Type B pancreatic cell (in vitro differentiated cells): ENCODE measurements around the gene RIC8A. TPM values are rescaled to one million over a fixed set of nuclear protein-coding genes. Genes with fewer than 3 reads are reported as not detected.
"Not testable (repeated sequence)": the region's sequence is repeated elsewhere in the genome, so short reads cannot be mapped to it uniquely, and the experiment has no call there.

Source experiments
- DNase-seq: peaks from one replicate; pipeline ENCODE4 v3.0.0; 2021; ENCODE audit warnings: mixed read lengths; ENCODE audit not compliant: unreplicated experiment; ENCODE audit errors: extremely low spot score
- H3K27ac Mint-ChIP-seq: 2 replicates; pipeline ENCODE4 v1.8.0; 2021; ENCODE audit warnings: mild to moderate bottlenecking, mixed read lengths
- H3K27me3 Mint-ChIP-seq: 2 replicates; pipeline ENCODE4 v1.8.0; 2021; ENCODE audit warnings: mixed read lengths
- H3K36me3 Mint-ChIP-seq: 2 replicates; pipeline ENCODE4 v1.8.0; 2021; ENCODE audit warnings: mixed read lengths
- H3K4me1 Mint-ChIP-seq: one replicate; pipeline ENCODE4 v1.8.0; 2021; ENCODE audit warnings: mixed read lengths; ENCODE audit not compliant: unreplicated experiment
- H3K4me3 Mint-ChIP-seq: 2 replicates; pipeline ENCODE4 v1.8.0; 2021; ENCODE audit warnings: mild to moderate bottlenecking, mixed read lengths
- H3K9me3 Mint-ChIP-seq: 2 replicates; pipeline ENCODE4 v1.8.0; 2021; ENCODE audit warnings: mixed read lengths
- total RNA-seq: library from RNA; stranded (reverse); gene quantifications from 2 replicates; pipeline ENCODE4 v1.2.1, GENCODE V29; 2021; ENCODE audit warnings: low replicate concordance
- TF ChIP-seq, protein P1 (sequence below): fragments of 200-600 bp; sonication (generic); conservative IDR thresholded peaks from 2 replicates; pipeline ENCODE4 v1.5.0; 2021; ENCODE audit warnings: antibody characterized with exemption, mild to moderate bottlenecking

The RIC8A gene
- total RNA-seq, 1 donor from 2014 or later, result 114 TPM

DNA sequence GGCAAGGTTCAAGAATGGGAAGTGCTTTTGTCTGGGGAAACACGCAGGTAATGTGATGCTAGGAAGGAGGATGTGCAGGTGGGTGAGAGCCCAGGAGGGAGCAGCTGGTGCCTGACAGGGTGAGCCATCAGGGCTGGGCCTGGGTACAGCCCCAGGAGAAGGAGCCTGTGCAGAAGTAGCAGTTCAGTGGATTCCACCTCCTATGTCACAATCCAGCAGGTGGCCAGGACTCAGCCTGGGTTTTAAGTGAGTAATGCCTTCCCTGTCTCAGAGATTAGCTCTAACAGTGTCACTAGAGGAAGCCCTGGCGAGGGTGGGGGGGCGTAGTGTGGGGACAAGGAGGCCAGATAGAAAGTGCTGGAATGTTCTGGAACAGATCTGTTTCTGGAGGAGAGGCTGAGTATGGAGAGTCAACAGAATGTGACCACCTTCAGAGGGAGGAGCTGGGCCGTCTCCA is 8.1 kb downstream of the RIC8A start:
- H3K27ac Mint-ChIP-seq, result peak overlapping the region; percentile 90
- H3K4me3 Mint-ChIP-seq, result no peak overlapping the region
- TF ChIP-seq, protein P1, sequence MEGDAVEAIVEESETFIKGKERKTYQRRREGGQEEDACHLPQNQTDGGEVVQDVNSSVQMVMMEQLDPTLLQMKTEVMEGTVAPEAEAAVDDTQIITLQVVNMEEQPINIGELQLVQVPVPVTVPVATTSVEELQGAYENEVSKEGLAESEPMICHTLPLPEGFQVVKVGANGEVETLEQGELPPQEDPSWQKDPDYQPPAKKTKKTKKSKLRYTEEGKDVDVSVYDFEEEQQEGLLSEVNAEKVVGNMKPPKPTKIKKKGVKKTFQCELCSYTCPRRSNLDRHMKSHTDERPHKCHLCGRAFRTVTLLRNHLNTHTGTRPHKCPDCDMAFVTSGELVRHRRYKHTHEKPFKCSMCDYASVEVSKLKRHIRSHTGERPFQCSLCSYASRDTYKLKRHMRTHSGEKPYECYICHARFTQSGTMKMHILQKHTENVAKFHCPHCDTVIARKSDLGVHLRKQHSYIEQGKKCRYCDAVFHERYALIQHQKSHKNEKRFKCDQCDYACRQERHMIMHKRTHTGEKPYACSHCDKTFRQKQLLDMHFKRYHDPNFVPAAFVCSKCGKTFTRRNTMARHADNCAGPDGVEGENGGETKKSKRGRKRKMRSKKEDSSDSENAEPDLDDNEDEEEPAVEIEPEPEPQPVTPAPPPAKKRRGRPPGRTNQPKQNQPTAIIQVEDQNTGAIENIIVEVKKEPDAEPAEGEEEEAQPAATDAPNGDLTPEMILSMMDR, result no peak
- no peaks in the 10 kb centered on the region for H3K27me3 Mint-ChIP-seq
- no peak for DNase-seq
- H3K36me3 Mint-ChIP-seq, result peaks cover 5% of the 10 kb centered on the region
- peaks cover under 1% of the 10 kb centered on the region for H3K4me1 Mint-ChIP-seq
- no peaks in the 10 kb centered on the region for H3K9me3 Mint-ChIP-seq

DNA sequence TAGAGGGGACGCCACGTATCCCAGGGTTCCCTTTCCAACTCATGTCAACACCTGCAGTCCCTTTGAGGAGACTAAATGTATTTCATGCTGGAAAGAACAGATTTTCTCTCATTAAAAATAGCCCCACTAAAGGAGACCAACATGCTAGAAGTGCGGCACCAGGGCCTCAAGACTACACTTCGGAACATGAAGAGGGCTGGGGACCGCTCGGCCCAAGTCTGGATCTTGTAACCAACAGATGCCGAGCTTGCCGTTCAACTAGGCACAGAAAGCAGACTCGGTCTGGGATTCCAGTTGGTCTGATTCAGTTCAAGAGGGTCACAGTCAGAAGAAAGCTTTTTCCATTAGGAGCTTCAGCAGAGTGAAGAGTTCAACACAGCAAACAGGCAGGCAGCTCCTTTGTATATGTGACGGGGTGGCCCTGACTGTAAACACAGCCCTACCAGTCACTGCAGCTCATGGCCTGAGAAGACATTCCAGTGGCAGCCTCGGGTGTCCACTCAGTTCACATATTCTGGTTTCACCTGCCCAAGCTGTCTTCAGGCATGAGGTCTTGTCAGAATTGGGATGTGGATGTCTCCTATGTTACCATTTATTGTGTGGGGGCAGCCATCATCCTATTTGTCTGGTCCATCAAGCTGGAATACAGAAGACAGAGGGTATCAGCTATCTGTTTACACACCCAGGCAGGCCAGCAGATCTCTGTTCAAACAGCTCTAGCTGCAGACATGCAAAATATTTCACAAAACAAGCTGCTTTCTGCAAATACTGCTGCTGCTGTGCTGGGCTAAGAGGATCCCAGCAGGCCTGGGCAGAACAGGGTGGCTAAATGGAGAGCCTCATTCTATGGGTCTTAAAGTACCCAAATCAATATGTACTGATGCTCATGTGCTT is 8.8 kb downstream of the RIC8A start:
- Mint-ChIP-seq H3K4me1 (no peaks in the 10 kb centered on the region), H3K27ac (no peak overlapping the region), H3K36me3 (peaks cover 5% of the 10 kb centered on the region), H3K27me3 (no peaks in the 10 kb centered on the region), H3K9me3 (no peaks in the 10 kb centered on the region), H3K4me3 (no peak overlapping the region)
- DNase-seq, result no peak
- TF ChIP-seq, protein P1, result no peak

DNA sequence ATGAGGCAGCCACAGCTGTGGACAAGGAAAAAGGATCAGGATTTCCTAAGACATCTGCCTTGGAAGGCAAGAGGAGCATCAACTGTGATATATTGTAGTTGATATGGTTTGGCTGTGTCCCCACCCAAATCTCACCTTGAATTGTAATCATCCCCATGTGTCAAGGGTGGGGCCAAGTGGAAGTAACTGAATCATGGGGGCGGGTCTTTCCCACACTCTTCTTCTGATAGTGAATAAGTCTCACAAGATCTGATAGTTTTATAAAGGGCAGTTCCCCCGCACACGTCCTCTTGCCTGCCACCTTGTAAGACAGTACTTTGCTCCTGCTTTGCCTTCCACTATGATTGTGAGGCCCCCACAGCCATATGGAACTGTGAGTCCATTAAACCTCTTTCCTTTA is 10.2 kb downstream of the RIC8A start:
- TF ChIP-seq, protein P1, result no peak
- no peaks in the 10 kb centered on the region for H3K27me3 Mint-ChIP-seq
- H3K36me3 Mint-ChIP-seq, result peaks cover 7% of the 10 kb centered on the region
- no peak overlapping the region for H3K4me3 Mint-ChIP-seq
- DNase-seq, result no peak
- no peaks in the 10 kb centered on the region for H3K4me1 Mint-ChIP-seq
- no peaks in the 10 kb centered on the region for H3K9me3 Mint-ChIP-seq
- H3K27ac Mint-ChIP-seq, result peak overlapping the region; percentile 13

DNA sequence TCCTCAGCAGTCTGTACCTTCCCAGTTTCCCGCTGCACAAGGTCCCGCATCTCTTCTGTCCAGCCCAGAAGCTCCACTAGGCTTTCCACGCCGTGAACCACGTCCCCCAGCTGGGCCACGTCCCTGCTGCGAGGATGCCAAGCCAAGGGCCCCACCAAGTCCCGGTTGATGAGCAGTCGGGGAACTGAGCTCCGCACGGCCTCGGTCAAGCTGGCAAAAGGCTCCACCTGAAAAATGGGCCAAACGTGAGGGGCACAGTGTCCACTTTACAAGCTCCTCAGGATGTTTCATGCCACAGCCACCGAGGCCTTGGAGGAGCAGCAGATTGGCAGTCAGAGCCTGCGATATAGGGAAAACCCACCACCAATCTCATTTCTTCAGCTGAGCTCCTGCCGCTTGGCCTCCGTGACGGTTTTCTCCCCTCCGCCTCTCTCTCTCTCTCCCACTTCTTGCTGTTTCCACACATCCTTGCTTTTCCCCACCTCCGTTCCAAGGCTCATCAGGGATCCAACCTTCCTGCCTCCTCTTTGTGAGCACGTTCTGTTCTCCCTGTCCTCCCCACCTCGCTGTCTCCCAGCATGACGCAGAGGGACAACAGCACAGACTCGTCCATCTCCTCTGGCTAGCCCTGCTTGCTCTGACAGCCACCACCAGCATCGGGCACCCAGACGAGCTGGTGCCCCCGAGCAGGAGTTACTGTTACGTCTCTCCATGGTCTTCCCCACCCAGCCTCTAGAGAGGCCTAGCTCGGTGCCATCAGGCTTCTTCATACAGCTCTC is 11.5 kb downstream of the RIC8A start:
- H3K4me3 Mint-ChIP-seq, result no peak overlapping the region
- H3K9me3 Mint-ChIP-seq, result no peaks in the 10 kb centered on the region
- TF ChIP-seq, protein P1, result no peak
- H3K4me1 Mint-ChIP-seq, result no peaks in the 10 kb centered on the region
- no peak for DNase-seq
- H3K27me3 Mint-ChIP-seq, result no peaks in the 10 kb centered on the region
- no peak overlapping the region for H3K27ac Mint-ChIP-seq
- H3K36me3 Mint-ChIP-seq, result peaks cover 5% of the 10 kb centered on the region

DNA sequence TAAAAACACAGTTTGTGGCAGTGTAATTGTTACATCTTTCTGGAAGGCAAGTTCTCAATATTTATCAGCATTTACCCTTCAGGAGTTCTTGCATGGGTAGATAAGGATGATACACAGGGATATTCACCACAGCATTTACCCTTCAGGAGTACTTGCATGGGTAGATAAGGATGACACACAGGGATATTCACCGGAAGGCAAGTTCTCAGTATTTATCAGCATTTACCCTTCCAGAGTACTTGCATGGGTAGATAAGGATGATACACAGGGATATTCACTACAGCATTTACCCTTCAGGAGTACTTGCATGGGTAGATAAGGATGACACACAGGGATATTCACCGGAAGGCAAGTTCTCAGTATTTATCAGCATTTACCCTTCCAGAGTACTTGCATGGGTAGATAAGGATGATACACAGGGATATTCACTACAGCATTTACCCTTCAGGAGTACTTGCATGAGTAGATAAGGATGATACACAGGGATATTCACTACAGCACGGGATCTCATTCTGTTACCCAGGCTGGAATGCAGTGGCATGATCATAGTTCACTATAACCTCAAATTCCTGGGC is 13.2 kb downstream of the RIC8A start:
- H3K4me3 Mint-ChIP-seq, H3K9me3 Mint-ChIP-seq, H3K27me3 Mint-ChIP-seq, DNase-seq, H3K27ac Mint-ChIP-seq, H3K36me3 Mint-ChIP-seq, H3K4me1 Mint-ChIP-seq: not testable (repeated sequence)
